Measurements from ENCODE around the gene C13orf46.
A peak's percentile ranks its signal among the peaks of the same experiment; 100 is the strongest.

C13orf46 gene

DNA sequence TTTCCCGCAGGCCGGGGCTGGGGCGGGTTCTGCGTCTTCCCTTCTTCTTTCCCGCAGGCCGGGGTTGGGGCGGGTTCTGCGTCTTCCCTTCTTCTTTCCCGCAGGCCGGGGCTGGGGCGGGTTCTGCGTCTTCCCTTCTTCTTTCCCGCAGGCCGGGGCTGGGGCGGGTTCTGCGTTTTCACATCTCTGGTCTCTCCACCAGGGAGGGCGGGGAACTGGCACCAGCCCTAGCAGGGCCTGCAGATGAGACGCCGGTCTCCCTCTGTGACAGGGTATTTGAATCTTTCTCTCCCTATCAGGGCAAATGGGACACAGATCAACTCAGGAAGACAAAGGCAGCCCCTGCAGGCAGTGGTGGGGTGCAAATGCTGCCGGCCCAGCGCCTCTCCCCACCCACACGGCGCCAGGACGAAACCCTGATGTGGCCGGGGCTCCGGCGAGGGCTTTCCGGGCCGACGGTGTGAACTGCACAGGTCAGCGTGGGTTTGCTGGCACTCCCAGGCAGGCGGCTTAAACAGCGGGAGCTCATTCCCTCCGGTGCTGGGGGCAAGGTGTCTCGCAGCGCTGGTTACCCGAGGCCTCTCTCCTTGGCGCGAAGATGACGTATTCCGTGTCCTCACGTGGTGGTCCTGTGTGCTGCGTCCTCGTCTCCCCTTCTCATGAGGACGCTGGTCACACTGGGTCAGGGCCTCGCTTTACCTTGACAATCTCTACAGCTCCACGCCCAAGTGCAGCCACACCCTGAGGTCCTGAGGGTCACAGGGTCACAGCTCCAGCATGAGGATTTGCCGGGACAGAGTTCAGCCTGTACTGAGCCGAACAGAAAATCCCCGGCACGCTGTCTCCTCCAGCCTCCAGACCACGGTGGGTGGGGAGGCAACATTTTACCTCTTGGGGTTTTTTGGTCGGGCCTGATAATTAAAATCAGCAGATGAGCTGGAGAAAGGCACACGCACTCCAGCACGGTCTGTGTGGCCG, 717 bp upstream of the C13orf46 start:
- peak overlapping the region; percentile 35 for H3K9ac ChIP-seq (ENCODE audit: low read length)
- DNase-seq (ENCODE audit: low read depth), result no peak
- no peaks in the 10 kb centered on the region for H3K9me3 ChIP-seq (ENCODE audit: control insufficient read depth, low read length)
- no peak overlapping the region for H3K4me3 ChIP-seq (ENCODE audit: low read length)
- peaks cover 40% of the 10 kb centered on the region for H3K36me3 ChIP-seq (ENCODE audit: control insufficient read depth, insufficient read depth, low read length, severe bottlenecking)
- peaks cover 29% of the 10 kb centered on the region for H3K4me1 ChIP-seq (ENCODE audit: control insufficient read depth, insufficient read depth, low read length)
- H3K27me3 ChIP-seq (replicated peaks; ENCODE audit: control insufficient read depth, insufficient read depth, low read length), result no peaks in the 10 kb centered on the region

DNA sequence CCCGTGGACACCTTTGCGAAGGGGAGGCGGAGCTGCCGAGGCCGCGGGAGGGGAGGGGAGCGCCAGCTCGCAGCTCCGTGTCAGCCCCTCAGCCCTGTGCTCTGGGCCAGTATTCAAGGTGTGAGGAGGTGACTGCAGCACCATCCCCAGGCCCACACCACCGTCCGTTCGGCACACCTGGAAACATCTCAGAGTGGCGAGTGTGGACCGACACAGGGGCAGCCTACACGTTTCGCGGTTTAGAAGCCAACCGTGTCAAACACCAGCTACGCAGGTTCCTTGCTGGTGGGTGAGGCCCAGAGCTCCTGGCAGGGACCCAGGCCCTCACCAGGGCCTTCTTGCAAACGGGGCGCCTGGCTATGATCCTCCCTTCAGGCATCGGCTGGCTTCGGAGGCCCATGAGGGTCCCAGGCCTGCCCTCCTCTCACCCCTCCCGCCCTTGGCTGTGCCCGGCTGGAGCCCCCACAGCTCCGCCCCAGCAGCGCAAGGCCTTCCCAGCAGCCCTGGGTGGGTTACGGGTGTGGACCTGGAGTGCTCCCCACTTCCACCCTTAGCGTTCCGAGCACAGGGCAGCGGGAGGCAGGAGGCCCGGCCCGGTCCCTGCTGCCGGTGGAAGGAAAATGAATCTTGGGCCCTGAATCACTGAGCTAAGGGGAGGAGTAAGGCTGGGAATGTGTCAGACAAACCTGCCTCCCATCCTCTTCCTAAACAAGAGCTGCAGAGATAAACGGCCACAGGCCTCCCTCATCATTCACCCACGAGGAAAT, 1.2 kb downstream of the C13orf46 start:
- peaks cover 29% of the 10 kb centered on the region for H3K4me1 ChIP-seq (ENCODE audit: control insufficient read depth, insufficient read depth, low read length)
- no peak for DNase-seq (ENCODE audit: low read depth)
- H3K36me3 ChIP-seq (ENCODE audit: control insufficient read depth, insufficient read depth, low read length, severe bottlenecking), result peaks cover 27% of the 10 kb centered on the region
- H3K4me3 ChIP-seq (ENCODE audit: low read length), result no peak overlapping the region
- no peak overlapping the region for H3K9ac ChIP-seq (ENCODE audit: low read length)
- H3K27me3 ChIP-seq (replicated peaks; ENCODE audit: control insufficient read depth, insufficient read depth, low read length), result no peaks in the 10 kb centered on the region
- no peaks in the 10 kb centered on the region for H3K9me3 ChIP-seq (ENCODE audit: control insufficient read depth, low read length)

DNA sequence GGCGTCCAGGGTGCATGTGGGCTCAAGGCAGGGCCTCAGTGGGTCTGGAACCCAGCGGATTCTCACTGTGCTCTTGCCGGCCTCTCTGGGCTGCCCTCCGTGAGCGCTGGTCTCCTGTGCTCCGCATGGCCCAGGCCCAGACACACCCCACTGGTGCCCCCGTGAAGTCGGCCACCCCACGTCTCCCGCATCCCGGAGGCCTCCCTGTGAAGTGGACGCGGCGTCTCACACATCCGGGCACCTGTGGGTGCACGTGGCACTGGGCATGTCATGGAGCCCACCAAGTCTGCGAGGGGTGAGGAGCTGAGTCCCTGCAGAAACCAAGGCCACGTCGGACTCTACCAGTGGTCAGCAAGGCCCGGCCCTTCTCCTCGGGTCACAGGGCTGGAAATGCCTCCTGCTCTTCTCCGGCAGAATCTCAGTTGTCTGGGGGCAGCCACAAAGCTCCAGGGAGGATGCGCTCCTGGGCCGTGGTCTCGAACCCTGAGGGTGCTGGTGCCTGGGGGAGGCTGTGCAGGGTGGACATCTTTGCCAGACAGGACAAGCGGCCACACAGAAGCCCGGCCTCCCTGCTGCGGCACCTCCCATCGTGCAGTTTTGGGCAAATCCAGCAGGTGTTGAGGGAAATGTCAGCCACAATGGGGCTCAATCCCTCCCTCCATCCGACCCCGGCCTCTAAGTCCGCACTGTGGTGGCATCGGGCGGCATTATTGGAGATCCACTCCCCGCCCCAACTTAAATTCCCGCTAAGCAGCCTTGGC, 2.2 kb downstream of the C13orf46 start:
- H3K36me3 ChIP-seq (ENCODE audit: control insufficient read depth, insufficient read depth, low read length, severe bottlenecking), result peaks cover 30% of the 10 kb centered on the region
- H3K9ac ChIP-seq (ENCODE audit: low read length), result peak overlapping the region; percentile 22
- peaks cover 21% of the 10 kb centered on the region for H3K4me1 ChIP-seq (ENCODE audit: control insufficient read depth, insufficient read depth, low read length)
- no peak overlapping the region for H3K4me3 ChIP-seq (ENCODE audit: low read length)
- DNase-seq (ENCODE audit: low read depth), result no peak
- no peaks in the 10 kb centered on the region for H3K27me3 ChIP-seq (replicated peaks; ENCODE audit: control insufficient read depth, insufficient read depth, low read length)
- H3K9me3 ChIP-seq (ENCODE audit: control insufficient read depth, low read length), result no peaks in the 10 kb centered on the region

DNA sequence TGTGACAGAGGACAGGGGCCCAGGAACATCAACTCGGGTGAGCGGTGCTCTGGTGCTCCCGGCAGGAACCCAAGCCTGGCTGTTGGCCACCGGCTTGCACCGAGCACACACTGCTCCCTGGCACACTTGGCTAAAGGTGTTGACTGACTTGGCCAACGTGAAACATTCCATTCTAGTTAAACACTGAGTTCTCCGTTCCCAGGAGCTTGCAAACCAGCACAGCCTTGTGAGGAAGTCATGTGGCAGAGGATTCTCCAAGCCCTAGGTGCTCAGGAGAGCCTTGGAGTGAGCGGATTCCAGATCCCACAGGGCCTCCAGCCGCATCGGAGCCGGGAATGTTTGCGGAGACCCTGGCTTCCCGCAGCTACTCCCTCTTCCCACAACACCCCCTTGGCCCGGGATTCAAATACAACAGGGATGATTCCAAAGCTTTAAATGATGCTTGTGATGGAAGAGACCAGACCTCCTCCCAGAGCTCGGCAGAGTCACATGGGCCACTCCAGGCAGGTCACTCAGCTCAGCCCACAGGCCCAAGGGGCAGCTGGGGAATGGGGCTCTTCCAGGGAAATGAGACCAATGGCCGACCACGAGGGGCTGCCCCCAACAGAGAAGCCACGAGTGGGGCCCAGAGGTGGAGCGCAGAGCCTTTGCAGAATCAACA, 2.9 kb downstream of the C13orf46 start:
- no peak for DNase-seq (ENCODE audit: low read depth)

DNA sequence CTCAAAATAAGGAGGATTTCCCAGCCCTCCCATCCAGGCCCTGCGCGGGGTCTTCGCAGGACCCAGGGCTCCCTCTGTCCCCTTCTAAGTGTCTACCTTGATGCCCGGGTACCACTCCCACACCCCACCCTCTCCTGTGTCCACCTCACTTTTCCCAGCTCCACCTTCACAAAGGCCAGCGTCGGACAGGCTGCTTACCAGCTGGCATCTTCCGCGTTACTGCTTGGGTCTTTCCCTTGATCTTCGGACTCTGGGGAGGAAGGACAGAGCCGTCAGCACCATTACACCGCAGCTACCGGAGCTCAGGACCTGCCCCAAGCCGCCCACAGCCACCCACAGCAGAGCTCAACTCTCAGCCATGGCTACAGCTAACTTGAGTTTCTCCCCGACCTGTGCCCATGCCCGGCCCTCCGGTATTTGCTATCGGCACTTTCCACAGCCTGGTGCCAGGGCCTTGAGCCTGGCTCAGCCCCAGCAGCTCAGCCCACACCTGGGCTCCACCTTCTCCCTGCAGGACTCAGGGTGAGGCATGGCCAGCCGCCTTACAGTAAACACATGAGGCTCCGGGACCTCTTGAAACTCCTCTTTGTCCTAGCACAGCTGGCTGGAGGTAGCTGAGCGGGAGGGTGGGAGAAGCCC, 3.8 kb downstream of the C13orf46 start:
- no peak for DNase-seq (ENCODE audit: low read depth)
- Histone ChIP-seq H3K36me3 (ENCODE audit: control insufficient read depth, insufficient read depth, low read length, severe bottlenecking) (peaks cover 32% of the 10 kb centered on the region), H3K27me3 (replicated peaks; ENCODE audit: control insufficient read depth, insufficient read depth, low read length) (no peaks in the 10 kb centered on the region), H3K9me3 (ENCODE audit: control insufficient read depth, low read length) (no peaks in the 10 kb centered on the region), H3K4me1 (ENCODE audit: control insufficient read depth, insufficient read depth, low read length) (peaks cover 17% of the 10 kb centered on the region), H3K4me3 (ENCODE audit: low read length) (no peak overlapping the region), H3K9ac (ENCODE audit: low read length) (no peak overlapping the region)

More for the DNA sequence above, 2.9 kb downstream of the C13orf46 start:
- H3K27me3 ChIP-seq (replicated peaks; ENCODE audit: control insufficient read depth, insufficient read depth, low read length), result no peaks in the 10 kb centered on the region
- H3K9me3 ChIP-seq (ENCODE audit: control insufficient read depth, low read length), result no peaks in the 10 kb centered on the region
- H3K36me3 ChIP-seq (ENCODE audit: control insufficient read depth, insufficient read depth, low read length, severe bottlenecking), result peaks cover 37% of the 10 kb centered on the region
- peak overlapping the region; percentile 22 for H3K9ac ChIP-seq (ENCODE audit: low read length)
- H3K4me1 ChIP-seq (ENCODE audit: control insufficient read depth, insufficient read depth, low read length), result peaks cover 17% of the 10 kb centered on the region
- H3K4me3 ChIP-seq (ENCODE audit: low read length), result no peak overlapping the region

DNA sequence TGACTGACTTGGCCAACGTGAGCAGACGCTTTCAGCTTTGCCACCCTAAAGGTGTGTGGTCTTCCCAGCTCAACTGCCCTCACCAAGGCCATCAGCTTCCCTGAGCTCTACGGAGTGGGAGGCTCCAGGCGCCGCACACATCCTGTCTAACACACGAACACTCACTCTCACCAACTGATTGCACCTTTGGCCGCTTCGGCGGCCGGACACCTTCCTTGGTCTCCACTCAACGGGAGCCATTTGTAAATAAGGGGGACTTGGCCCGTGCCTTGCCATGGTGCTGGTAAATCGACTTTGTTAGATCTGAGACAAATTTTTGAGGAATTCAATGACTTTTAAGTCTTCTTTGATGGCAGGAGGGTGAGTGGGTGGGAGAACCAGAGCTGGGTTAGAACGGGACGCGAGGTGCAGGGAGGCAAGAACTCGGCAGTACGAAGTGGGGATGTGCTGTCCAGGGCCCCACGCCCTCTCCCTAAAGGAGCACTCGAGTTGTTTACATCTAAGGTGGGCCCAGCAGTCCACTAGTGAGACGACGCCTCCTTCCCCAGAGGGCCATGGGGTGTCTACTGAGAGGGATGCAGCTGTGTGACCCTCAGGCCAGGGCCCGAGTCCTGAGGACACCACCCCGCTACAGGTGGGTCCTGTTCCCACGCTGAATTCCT, 4.4 kb downstream of the C13orf46 start:
- no peaks in the 10 kb centered on the region for H3K9me3 ChIP-seq (ENCODE audit: control insufficient read depth, low read length)
- no peak overlapping the region for H3K9ac ChIP-seq (ENCODE audit: low read length)
- H3K36me3 ChIP-seq (ENCODE audit: control insufficient read depth, insufficient read depth, low read length, severe bottlenecking), result peaks cover 26% of the 10 kb centered on the region
- H3K27me3 ChIP-seq (replicated peaks; ENCODE audit: control insufficient read depth, insufficient read depth, low read length), result no peaks in the 10 kb centered on the region
- H3K4me1 ChIP-seq (ENCODE audit: control insufficient read depth, insufficient read depth, low read length), result peaks cover 17% of the 10 kb centered on the region
- no peak for DNase-seq (ENCODE audit: low read depth)
- no peak overlapping the region for H3K4me3 ChIP-seq (ENCODE audit: low read length)

DNA sequence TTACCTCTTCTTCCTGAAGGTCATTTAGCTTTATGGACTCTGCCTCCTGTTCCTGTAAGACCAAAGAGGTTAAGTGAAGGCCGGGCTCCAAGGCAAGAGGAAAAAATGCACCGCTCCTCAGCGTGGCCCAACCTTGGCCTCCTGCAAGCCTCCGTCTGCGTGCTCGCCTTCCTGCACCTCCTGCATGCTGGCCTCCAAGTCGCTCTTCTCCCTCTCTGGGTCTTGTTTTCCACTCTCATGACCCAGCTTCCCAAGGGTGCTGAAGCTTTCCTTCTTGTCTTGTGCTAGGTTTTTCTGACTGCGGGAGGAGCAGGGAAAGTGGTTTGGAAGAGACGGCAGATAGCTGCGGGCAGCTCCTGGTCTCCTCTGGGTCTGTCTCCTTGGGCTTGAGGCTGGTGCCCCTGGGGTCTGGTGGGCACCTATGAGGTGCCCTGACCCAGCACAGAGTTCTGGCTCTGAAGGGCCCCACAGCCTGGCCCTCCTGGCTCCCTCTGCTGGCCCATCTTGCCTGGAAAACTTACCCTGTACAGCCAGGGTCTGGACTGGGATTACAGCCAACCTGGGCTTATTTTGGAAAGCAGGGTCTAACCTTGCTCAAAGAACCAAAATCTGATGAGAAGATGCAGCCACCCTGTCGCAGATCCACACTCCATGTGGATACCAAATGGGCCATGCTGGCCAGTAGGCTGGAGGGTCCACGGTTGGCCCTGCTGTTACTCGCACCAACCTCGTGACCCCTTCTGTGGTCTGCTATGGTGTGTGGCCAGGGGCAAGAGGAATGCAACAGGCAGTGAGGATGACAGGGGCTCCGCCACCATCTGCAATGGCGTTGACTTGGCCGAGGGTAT, 5.2 kb downstream of the C13orf46 start:
- Histone ChIP-seq H3K4me1 (ENCODE audit: control insufficient read depth, insufficient read depth, low read length) (peaks cover 17% of the 10 kb centered on the region), H3K9me3 (ENCODE audit: control insufficient read depth, low read length) (no peaks in the 10 kb centered on the region), H3K9ac (ENCODE audit: low read length) (no peak overlapping the region), H3K27me3 (replicated peaks; ENCODE audit: control insufficient read depth, insufficient read depth, low read length) (no peaks in the 10 kb centered on the region), H3K36me3 (ENCODE audit: control insufficient read depth, insufficient read depth, low read length, severe bottlenecking) (peaks cover 26% of the 10 kb centered on the region), H3K4me3 (ENCODE audit: low read length) (no peak overlapping the region)
- no peak for DNase-seq (ENCODE audit: low read depth)

DNA sequence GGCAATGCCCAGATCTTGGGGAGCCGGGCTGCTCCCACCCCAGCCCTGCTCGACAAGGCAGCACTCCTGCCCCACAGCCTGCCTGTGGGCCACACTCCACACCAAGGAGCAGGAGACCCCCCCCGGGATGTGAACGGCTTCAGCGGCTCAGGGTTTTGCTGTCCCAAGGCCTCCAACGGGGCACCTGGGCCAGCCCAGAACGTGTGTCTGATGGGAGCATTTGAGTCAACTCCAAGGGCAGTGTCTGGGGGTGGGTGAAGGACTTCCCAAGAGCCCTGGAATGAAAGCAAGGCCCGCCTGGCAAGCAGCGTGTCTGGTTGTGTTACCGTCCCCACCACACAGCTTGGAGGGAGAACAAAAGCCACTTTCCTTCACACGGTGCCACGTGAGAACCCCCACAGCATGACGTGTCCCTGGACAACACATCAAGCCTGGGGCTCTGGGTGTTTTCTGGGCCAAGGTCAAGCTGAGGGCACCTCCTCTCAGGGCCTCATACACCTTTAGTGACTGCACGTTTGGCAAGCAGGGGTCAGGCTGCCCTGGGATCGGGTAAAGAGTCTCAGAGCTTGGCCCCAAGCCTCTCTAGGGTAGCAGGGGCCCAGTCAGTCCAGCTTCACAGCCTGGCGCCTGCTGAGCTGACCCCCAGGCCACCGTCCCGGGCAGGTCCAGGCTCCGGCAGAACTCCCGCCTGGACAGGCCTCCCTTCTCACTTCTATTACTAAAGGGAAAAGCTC, 6.0 kb downstream of the C13orf46 start:
- Histone ChIP-seq H3K27me3 (replicated peaks; ENCODE audit: control insufficient read depth, insufficient read depth, low read length) (no peaks in the 10 kb centered on the region), H3K36me3 (ENCODE audit: control insufficient read depth, insufficient read depth, low read length, severe bottlenecking) (peaks cover 26% of the 10 kb centered on the region), H3K9me3 (ENCODE audit: control insufficient read depth, low read length) (no peaks in the 10 kb centered on the region), H3K4me1 (ENCODE audit: control insufficient read depth, insufficient read depth, low read length) (peaks cover 17% of the 10 kb centered on the region), H3K9ac (ENCODE audit: low read length) (no peak overlapping the region), H3K4me3 (ENCODE audit: low read length) (no peak overlapping the region)
- no peak for DNase-seq (ENCODE audit: low read depth)

DNA sequence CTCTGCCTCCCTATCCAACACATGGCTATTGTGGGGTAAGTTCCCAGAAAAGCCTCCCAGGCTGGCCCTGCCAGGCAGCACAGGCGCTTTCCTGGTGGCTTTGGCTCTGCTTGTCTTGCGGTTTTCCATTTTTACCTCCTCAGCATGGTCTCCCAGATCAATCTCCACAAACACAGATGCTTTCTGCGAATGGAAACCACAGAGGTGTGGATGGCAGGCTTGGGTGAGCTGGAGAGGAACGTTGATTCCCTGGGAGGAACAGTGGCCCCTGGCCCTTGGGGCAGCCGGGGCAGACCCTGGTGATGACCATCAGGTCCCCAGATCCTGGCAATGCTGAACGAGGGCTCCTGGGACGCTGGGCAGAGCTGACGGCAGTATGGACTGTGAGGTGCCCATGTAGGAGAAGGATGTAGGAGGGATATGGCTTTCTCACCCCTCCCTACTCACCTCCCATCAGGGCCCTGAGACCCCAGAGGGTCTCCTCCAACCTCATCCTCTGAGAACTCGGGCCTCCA, 6.6 kb downstream of the C13orf46 start:
- no peak for DNase-seq (ENCODE audit: low read depth)
- no peaks in the 10 kb centered on the region for H3K9me3 ChIP-seq (ENCODE audit: control insufficient read depth, low read length)
- peaks cover 23% of the 10 kb centered on the region for H3K4me1 ChIP-seq (ENCODE audit: control insufficient read depth, insufficient read depth, low read length)
- no peaks in the 10 kb centered on the region for H3K27me3 ChIP-seq (replicated peaks; ENCODE audit: control insufficient read depth, insufficient read depth, low read length)
- H3K9ac ChIP-seq (ENCODE audit: low read length), result no peak overlapping the region
- no peak overlapping the region for H3K4me3 ChIP-seq (ENCODE audit: low read length)
- peaks cover 26% of the 10 kb centered on the region for H3K36me3 ChIP-seq (ENCODE audit: control insufficient read depth, insufficient read depth, low read length, severe bottlenecking)
